Occipital lobe (tissue), 2 donors: ENCODE results near the gene FTH1. TPM values are rescaled to one million over a fixed set of nuclear protein-coding genes. Genes with fewer than 3 reads are reported as not detected.
"Not testable (repeated sequence)": the region's sequence is repeated elsewhere in the genome, so short reads cannot be mapped to it uniquely, and the experiment has no call there.

Source experiments
- DNase-seq: peaks from one replicate; lab custom pipeline; 2025; lab: John Stamatoyannopoulos, UW
- total RNA-seq: library from RNA; depleted of rRNA; stranded (reverse); fragments of >200 nt; gene quantifications from one replicate; pipeline ENCODE4 v1.2.3, GENCODE V29; 2014

The FTH1 gene
- total RNA-seq, 1 donor from 2014 or later, result 252 TPM

GRCh38 chr11:61964058-61964665 is 3.3 kb downstream of the FTH1 start:
- DNase-seq, result no peak

- no peak for DNase-seq
Measured at GRCh38 chr11:61963282-61964057, 4.0 kb downstream of the FTH1 start.

- no peak for DNase-seq
Measured at GRCh38 chr11:61963016-61963281, 4.5 kb downstream of the FTH1 start.

GRCh38 chr11:61962213-61963015 is 5.0 kb downstream of the FTH1 start:
- no peak for DNase-seq

- DNase-seq, result peak; percentile 47
Measured at GRCh38 chr11:61961570-61962212, 5.7 kb downstream of the FTH1 start.

GRCh38 chr11:61960532-61960931 is 6.9 kb downstream of the FTH1 start:
- no peak for DNase-seq

- DNase-seq, result no peak
Measured at GRCh38 chr11:61959678-61960077, 7.8 kb downstream of the FTH1 start.

GRCh38 chr11:61959114-61959513 is 8.3 kb downstream of the FTH1 start:
- no peak for DNase-seq

GRCh38 chr11:61958590-61958989 is 8.8 kb downstream of the FTH1 start:
- no peak for DNase-seq

GRCh38 chr11:61957021-61957770 is 10.2 kb downstream of the FTH1 start:
- DNase-seq, result no peak

- no peak for DNase-seq
Measured at GRCh38 chr11:61956191-61957020, 11.0 kb downstream of the FTH1 start.

GRCh38 chr11:61955422-61956135 is 11.9 kb downstream of the FTH1 start:
- DNase-seq, result no peak

GRCh38 chr11:61954851-61955421 is 12.5 kb downstream of the FTH1 start:
- no peak for DNase-seq

GRCh38 chr11:61954106-61954850 is 13.2 kb downstream of the FTH1 start:
- no peak for DNase-seq

GRCh38 chr11:61953632-61954031 is 13.8 kb downstream of the FTH1 start:
- not testable (repeated sequence) for DNase-seq

GRCh38 chr11:61952882-61953281 is 14.6 kb downstream of the FTH1 start:
- no peak for DNase-seq

GRCh38 chr11:61951484-61952135 is 15.8 kb downstream of the FTH1 start:
- no peak for DNase-seq

GRCh38 chr11:61950035-61950547 is 17.3 kb downstream of the FTH1 start, which contains the start of gene BEST1:
TSS of gene BEST1 (plus strand) at chr11:61950351. CDS start at chr11:61951807, 1,456 bp downstream.
- DNase-seq, result peak; percentile 38
